Right lobe of liver (tissue), 6 donors: ENCODE measurements around the gene CLNK. TPM values are rescaled to one million over a fixed set of nuclear protein-coding genes. Genes with fewer than 3 reads are reported as not detected.

ENCODE experiments used
- ATAC-seq, 4 donors: fragments of 200-7000 bp; cut with Tn5 transposase; one replicate each; pipeline ENCODE4 v1.9.1; 2020; ENCODE audit warnings: mild to moderate bottlenecking in 4 of 4, moderate library complexity in 4 of 4
- DNase-seq, 3 donors: peaks; one replicate each; pipeline ENCODE4 v3.0.0-alpha.2; 2020
- H3K27ac ChIP-seq, 3 donors: fragments of 200-600 bp; one replicate each; pipeline ENCODE4 v1.8.0; 2022
- H3K27me3 ChIP-seq, 2 donors: fragments of 200-600 bp; one replicate each; pipeline ENCODE4 v1.8.0; 2022
- H3K36me3 ChIP-seq, 4 donors: fragments of 200-600 bp; sonication (generic) in 1 of 4; one replicate each; pipeline versions ENCODE4 v1.5.1 to v1.8.0; 2017 to 2022; ENCODE audit warnings: control low read depth in 1 of 4
- H3K4me1 ChIP-seq, 4 donors: fragments of 200-600 bp; sonication (generic) in 1 of 4; one replicate each; pipeline versions ENCODE4 v1.5.1 to v1.8.0; 2017 to 2022; ENCODE audit warnings: control low read depth in 1 of 4
- H3K4me3 ChIP-seq, 3 donors: fragments of 200-600 bp; one replicate each; pipeline ENCODE4 v1.8.0; 2022
- H3K9me3 ChIP-seq, 4 donors: fragments of 200-600 bp; sonication (generic) in 1 of 4; one replicate each; pipeline versions ENCODE4 v1.5.1 to v1.8.0; 2017 to 2022; ENCODE audit warnings: control low read depth in 1 of 4
- POLR2A ChIP-seq: fragments of 450-650 bp; IDR thresholded peaks from one replicate; pipeline ENCODE4 v1.6.1; 2017; ENCODE audit warnings: antibody characterized with exemption, mild to moderate bottlenecking
- WGBS: methylation state at CpG from one replicate; pipeline ENCODE4 v1.1.6; 2018; ENCODE audit warnings: low coverage, low lambda C conversion rate; ENCODE audit not compliant: insufficient coverage; ENCODE audit errors: missing lambda C conversion rate; 5-methylcytosine and 5-hydroxymethylcytosine counted together
- intact Hi-C, 2 donors: fragments of 100-400 bp; cut with DNase I; formaldehyde crosslinking; loops; one replicate each; pipeline versions ENCODE4 v1.11.2 to v1.14.1; 2022
- total RNA-seq, 6 experiments: library from RNA; depleted of rRNA in 2 of 6; stranded (reverse); fragments of >200 nt in 2 of 6; fragmentation: NEBNext Ultra II Directional in 3 of 6; extraction: Animal tissue kit (Norgen Biotek cat#: 25700) in 3 of 6; gene quantifications; one replicate each; pipeline versions ENCODE4 v1.1.0 to v1.2.4, GENCODE V29; 2016 to 2023
- TF ChIP-seq, protein P1 (sequence below), 4 donors: fragments of 200-600 bp in 3 of 4; fragments of 450-650 bp in 1 of 4; IDR thresholded peaks; one replicate each; pipeline versions ENCODE4 v1.5.1 to v1.8.0; 2016 to 2022; ENCODE audit warnings: antibody characterized with exemption in 4 of 4, mild to moderate bottlenecking in 2 of 4
- donor health status: DM: no; HTN: yes; CAD: no.
- donor health status: DM: no; HTN: no; CAD: no.
- donor health status: DM: no; HTN: no; CAD: no.
- donor health status: DM: no; HTN: yes; CAD: no.
- donor health status: DM: no; HTN: yes; CAD: no.

Gene CLNK
- total RNA-seq, 6 experiments from 2014 or later: not detected

DNA sequence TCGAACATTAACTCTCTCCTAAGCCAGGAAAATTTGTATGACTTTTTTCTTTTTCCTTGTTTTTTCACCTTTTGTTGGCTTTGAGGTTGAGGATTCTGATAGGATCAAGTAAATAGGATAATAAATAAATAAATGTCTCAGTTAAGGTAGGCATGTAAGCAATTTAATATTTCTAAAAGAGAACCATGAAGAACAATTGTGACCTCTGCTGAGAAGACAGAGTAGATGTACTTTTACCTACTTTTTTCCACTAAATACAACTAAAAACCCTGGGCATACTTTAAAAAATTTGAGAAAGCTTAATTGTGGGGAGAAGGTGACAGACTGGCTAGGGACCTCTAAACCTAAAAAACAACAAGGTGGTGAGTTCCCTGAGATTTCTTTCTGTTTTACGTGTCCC, 31.6 kb upstream of the CLNK start:
- no peak overlapping the region for H3K4me3 ChIP-seq
- no peak for TF ChIP-seq POLR2A
- TF ChIP-seq, protein P1, sequence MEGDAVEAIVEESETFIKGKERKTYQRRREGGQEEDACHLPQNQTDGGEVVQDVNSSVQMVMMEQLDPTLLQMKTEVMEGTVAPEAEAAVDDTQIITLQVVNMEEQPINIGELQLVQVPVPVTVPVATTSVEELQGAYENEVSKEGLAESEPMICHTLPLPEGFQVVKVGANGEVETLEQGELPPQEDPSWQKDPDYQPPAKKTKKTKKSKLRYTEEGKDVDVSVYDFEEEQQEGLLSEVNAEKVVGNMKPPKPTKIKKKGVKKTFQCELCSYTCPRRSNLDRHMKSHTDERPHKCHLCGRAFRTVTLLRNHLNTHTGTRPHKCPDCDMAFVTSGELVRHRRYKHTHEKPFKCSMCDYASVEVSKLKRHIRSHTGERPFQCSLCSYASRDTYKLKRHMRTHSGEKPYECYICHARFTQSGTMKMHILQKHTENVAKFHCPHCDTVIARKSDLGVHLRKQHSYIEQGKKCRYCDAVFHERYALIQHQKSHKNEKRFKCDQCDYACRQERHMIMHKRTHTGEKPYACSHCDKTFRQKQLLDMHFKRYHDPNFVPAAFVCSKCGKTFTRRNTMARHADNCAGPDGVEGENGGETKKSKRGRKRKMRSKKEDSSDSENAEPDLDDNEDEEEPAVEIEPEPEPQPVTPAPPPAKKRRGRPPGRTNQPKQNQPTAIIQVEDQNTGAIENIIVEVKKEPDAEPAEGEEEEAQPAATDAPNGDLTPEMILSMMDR (IDR thresholded peaks at IDR 0.05): no peak
- H3K9me3 ChIP-seq: no peaks in the 10 kb centered on the region
- H3K4me1 ChIP-seq: no peaks in the 10 kb centered on the region
- H3K27ac ChIP-seq: no peak overlapping the region
- H3K27me3 ChIP-seq: no peaks in the 10 kb centered on the region
- intact Hi-C loops: no loop called here
- ATAC-seq: no peak
- no peak for DNase-seq
- 60% methylated on average over 2 of the region's 2 CpGs for WGBS
- no peaks in the 10 kb centered on the region for H3K36me3 ChIP-seq

DNA sequence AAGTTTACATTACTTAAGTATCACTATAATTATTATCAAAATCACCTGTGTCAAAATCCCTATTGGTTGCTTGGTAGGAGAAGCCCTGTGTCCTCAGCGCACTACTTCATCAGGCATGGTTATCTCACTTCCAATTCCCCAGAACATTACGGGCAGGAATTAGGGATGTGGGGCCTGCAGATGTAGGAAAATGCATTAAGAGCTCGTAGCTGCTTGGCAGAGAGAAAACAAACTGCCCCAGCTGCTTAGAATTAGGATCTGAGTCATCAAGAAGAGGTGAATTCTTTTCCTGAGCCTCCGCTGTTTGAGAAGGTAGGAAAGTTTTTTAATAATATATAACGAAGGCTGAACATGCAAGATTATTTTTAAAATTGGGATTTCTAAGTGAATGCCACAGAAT, 31.1 kb upstream of the CLNK start:
- Histone ChIP-seq H3K36me3 (no peaks in the 10 kb centered on the region), H3K27me3 (no peaks in the 10 kb centered on the region), H3K4me1 (no peaks in the 10 kb centered on the region), H3K4me3 (no peak overlapping the region), H3K9me3 (no peaks in the 10 kb centered on the region), H3K27ac (no peak overlapping the region)
- no peak for TF ChIP-seq POLR2A
- TF ChIP-seq, protein P1 (IDR thresholded peaks at IDR 0.05): no peak
- ATAC-seq: no peak
- intact Hi-C loops: no loop called here
- 43% methylated on average over 5 of the region's 5 CpGs for WGBS
- DNase-seq: no peak

DNA sequence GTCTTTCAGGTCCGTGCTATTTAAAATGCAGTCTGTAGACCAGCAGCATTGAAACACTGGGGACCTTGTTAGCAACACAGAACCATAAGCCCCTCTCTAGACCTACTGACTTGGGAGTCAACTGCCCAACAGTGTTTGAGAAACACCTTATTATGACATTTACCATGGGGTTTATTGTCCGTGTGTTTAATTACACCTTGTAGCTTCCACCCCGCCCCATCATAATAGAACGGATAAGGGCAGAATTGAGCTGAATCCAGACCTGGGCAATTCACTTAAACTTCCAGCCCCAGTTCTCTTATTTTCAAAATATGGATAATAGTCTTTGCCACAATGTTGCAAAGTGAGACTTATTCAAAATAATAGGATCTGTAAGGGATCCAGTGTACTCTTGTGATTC, 30.6 kb upstream of the CLNK start:
- WGBS: 51% methylated on average over 4 of the region's 4 CpGs
- H3K27ac ChIP-seq: no peak overlapping the region
- no peak overlapping the region for H3K4me3 ChIP-seq
- H3K4me1 ChIP-seq: no peaks in the 10 kb centered on the region
- no peaks in the 10 kb centered on the region for H3K27me3 ChIP-seq
- intact Hi-C loops: no loop called here
- H3K36me3 ChIP-seq: no peaks in the 10 kb centered on the region
- no peak for ATAC-seq
- H3K9me3 ChIP-seq: no peaks in the 10 kb centered on the region
- no peak for TF ChIP-seq POLR2A
- TF ChIP-seq, protein P1 (IDR thresholded peaks at IDR 0.05): no peak
- no peak for DNase-seq

DNA sequence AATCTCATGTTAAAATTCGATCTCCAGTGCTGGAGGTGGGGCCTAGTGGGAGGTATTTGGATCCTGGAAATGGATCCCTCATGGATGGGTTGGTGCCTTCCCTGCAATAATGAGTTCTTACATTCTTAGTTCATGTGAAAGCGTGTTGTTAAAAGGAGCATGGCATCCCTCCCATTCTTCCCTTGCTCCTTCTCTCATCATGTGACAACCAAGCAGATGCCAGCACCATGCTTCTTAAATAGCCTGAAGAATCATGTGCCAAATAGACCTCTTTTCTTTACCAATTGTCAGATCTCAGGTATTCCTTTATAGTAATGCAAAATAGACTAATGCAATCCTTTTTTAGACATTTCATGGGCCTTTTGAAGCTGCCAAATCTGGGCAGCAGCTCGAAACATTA, 29.0 kb upstream of the CLNK start:
- Histone ChIP-seq H3K27ac (no peak overlapping the region), H3K4me3 (no peak overlapping the region), H3K4me1 (no peaks in the 10 kb centered on the region), H3K27me3 (no peaks in the 10 kb centered on the region), H3K9me3 (no peaks in the 10 kb centered on the region), H3K36me3 (no peaks in the 10 kb centered on the region)
- DNase-seq (no peak), ATAC-seq (no peak)
- intact Hi-C loops: no loop called here
- WGBS: 51% methylated on average over 3 of the region's 3 CpGs
- no peak for TF ChIP-seq POLR2A
- TF ChIP-seq, protein P1 (IDR thresholded peaks at IDR 0.05): no peak

DNA sequence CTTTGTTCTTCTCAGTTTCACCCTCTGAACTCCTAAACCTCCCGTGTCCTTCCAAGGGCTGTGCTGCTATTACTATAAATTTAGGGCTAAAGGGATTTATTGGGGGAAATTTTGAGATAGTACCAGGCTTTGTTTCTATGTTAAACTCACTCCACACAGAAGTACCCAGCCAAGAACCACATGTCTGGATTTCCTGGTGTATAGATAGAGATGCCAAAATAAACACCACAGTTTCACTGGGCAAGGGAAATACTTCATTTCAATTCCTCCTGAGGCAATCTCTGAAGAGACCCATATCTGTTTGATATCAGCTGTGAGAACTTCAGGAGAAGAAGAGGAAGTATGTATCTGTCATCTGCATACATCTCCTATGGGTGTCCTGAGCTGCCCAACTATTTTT, 21.7 kb upstream of the CLNK start:
- no peak for DNase-seq
- WGBS: 57% methylated on average over 1 of the region's 1 CpG
- no peak for TF ChIP-seq POLR2A
- TF ChIP-seq, protein P1 (IDR thresholded peaks at IDR 0.05): no peak
- Histone ChIP-seq H3K4me3 (no peak overlapping the region), H3K9me3 (no peaks in the 10 kb centered on the region), H3K36me3 (no peaks in the 10 kb centered on the region), H3K27ac (no peak overlapping the region), H3K27me3 (no peaks in the 10 kb centered on the region), H3K4me1 (no peaks in the 10 kb centered on the region)
- no peak for ATAC-seq
- intact Hi-C loops: no loop called here
